Stimulated activated CD4-positive, alpha-beta T cell treated with anti-CD3 and anti-CD28 coated beads, Interleukin-12 subunit alpha, Interleukin-12 subunit beta, amount 100 ng/mL, for 48 hours (primary cell): Measurements from ENCODE around the gene MYOM3.

Experiments
- DNase-seq, 3 donors: peaks; one replicate each; pipeline ENCODE4 v3.0.0-alpha.2; 2020; ENCODE audit warnings: low read depth in 2 of 3, low spot score in 1 of 3

The MYOM3 gene

GRCh38 chr1:24111996-24112779 is at the start of gene MYOM3:
MYOM3 (minus strand) TSS chr1:24112135; CDS start chr1:24108636, 3,499 bp downstream.
- peak; percentile 31 to 38 (median 32) for DNase-seq

GRCh38 chr1:24161270-24161669 is 49.3 kb upstream of the MYOM3 start:
- no peak for DNase-seq

- no peak for DNase-seq
Measured at GRCh38 chr1:24159366-24159765, 47.4 kb upstream of the MYOM3 start.

- no peak for DNase-seq
Measured at GRCh38 chr1:24157918-24158481, 46.1 kb upstream of the MYOM3 start.

GRCh38 chr1:24156542-24157260 is 44.8 kb upstream of the MYOM3 start:
- no peak for DNase-seq

- no peak for DNase-seq
Measured at GRCh38 chr1:24155011-24155782, 43.3 kb upstream of the MYOM3 start.

GRCh38 chr1:24154215-24154614 is 42.3 kb upstream of the MYOM3 start:
- no peak for DNase-seq

GRCh38 chr1:24152631-24153494 is 40.9 kb upstream of the MYOM3 start:
- no peak for DNase-seq

- no peak for DNase-seq
Measured at GRCh38 chr1:24151175-24151533, 39.2 kb upstream of the MYOM3 start.

- DNase-seq = peak; percentile 80 to 97 (median 86)
Measured at GRCh38 chr1:24150234-24151174, 38.6 kb upstream of the MYOM3 start.

- peak; percentile 39 to 44 (median 42) for DNase-seq
Measured at GRCh38 chr1:24149866-24150233, 37.9 kb upstream of the MYOM3 start.

GRCh38 chr1:24147816-24148215 is 35.9 kb upstream of the MYOM3 start:
- no peak for DNase-seq

GRCh38 chr1:24147194-24147593 is 35.3 kb upstream of the MYOM3 start:
- no peak for DNase-seq

GRCh38 chr1:24142546-24143534 is 30.9 kb upstream of the MYOM3 start, which contains the start of gene IL22RA1:
IL22RA1 (minus strand) TSS chr1:24143140; CDS start chr1:24143082, 58 bp downstream.
- no peak for DNase-seq

GRCh38 chr1:24141311-24141997 is 29.5 kb upstream of the MYOM3 start:
- DNase-seq = no peak

- DNase-seq = no peak
Measured at GRCh38 chr1:24140741-24141181, 28.8 kb upstream of the MYOM3 start.

- DNase-seq = no peak
Measured at GRCh38 chr1:24139841-24140425, 28.0 kb upstream of the MYOM3 start.
